Upper lobe of left lung (tissue), 6 donors: Measurements from ENCODE around the gene SHOC1. TPM values are rescaled to one million over a fixed set of nuclear protein-coding genes. Genes with fewer than 3 reads are reported as not detected.

Experiments
- ATAC-seq, 2 donors: fragments of 200-7000 bp; cut with Tn5 transposase; one replicate each; pipeline ENCODE4 v1.9.1; 2022; ENCODE audit warnings: mild to moderate bottlenecking in 2 of 2, moderate library complexity in 2 of 2; ENCODE audit not compliant: low FRiP score in 2 of 2
- DNase-seq, 2 donors: peaks; one replicate each; pipeline ENCODE4 v3.0.0-alpha.2; 2019 to 2020
- H3K27ac ChIP-seq, 4 donors: fragments of 200-600 bp; sonication (generic); one replicate each; pipeline ENCODE4 v1.5.1; 2016 to 2019
- H3K27me3 ChIP-seq, 4 donors: fragments of 200-600 bp; sonication (generic); one replicate each; pipeline ENCODE4 v1.5.1; 2017 to 2019
- H3K36me3 ChIP-seq, 4 donors: fragments of 200-600 bp; sonication (generic); one replicate each; pipeline ENCODE4 v1.5.1; 2016 to 2019
- H3K4me1 ChIP-seq, 4 donors: fragments of 200-600 bp; sonication (generic); one replicate each; pipeline ENCODE4 v1.5.1; 2018 to 2019
- H3K4me3 ChIP-seq, 4 donors: fragments of 200-600 bp; sonication (generic); one replicate each; pipeline ENCODE4 v1.5.1; 2017 to 2019; ENCODE audit warnings: mild to moderate bottlenecking in 2 of 4, moderate library complexity in 1 of 4
- H3K9me3 ChIP-seq, 4 donors: fragments of 200-600 bp; sonication (generic); one replicate each; pipeline ENCODE4 v1.5.1; 2018 to 2019
- CTCF ChIP-seq, 6 experiments: fragments of 450-650 bp in 4 of 6; fragments of 200-600 bp in 2 of 6; sonication (generic) in 2 of 6; IDR thresholded peaks; one replicate each; pipeline ENCODE4 v1.5.1; 2016 to 2019; ENCODE audit warnings: antibody characterized with exemption in 6 of 6
- EP300 ChIP-seq, 4 donors: sonication (generic); formaldehyde crosslinking; IDR thresholded peaks; one replicate each; pipeline ENCODE4 v1.5.1; 2017; ENCODE audit warnings: antibody characterized with exemption in 4 of 4, control low read depth in 2 of 4
- POLR2A ChIP-seq, 4 donors: fragments of 450-650 bp; IDR thresholded peaks; one replicate each; pipeline ENCODE4 v1.5.1; 2016 to 2017; ENCODE audit warnings: antibody characterized with exemption in 4 of 4, mild to moderate bottlenecking in 2 of 4
- POLR2AphosphoS5 ChIP-seq, 2 donors: sonication (generic); formaldehyde crosslinking; IDR thresholded peaks; one replicate each; pipeline ENCODE4 v1.5.1; 2017; ENCODE audit warnings: antibody characterized with exemption in 2 of 2
- WGBS, 2 donors: methylation state at CpG; one replicate each; pipeline ENCODE4 v1.1.5; 2017 to 2018; 5-methylcytosine and 5-hydroxymethylcytosine counted together
- total RNA-seq, 6 donors: library from RNA; depleted of rRNA in 4 of 6; stranded (reverse); fragments of >200 nt in 4 of 6; gene quantifications; one replicate each; pipeline versions ENCODE4 v1.1.0 to v1.2.1, GENCODE V29; 2016 to 2021
- donor health status: DM: no; HTN: no; CAD: no; lungs with moderate emphysema.
- donor health status: DM: no; HTN: yes; CAD: no; lungs with severe emphysema.

The SHOC1 gene
- total RNA-seq, 6 donors from 2014 or later, result 0.15 to 3.1 (median 0.79) TPM; not detected in 3

- WGBS, 2 donors, result 92 to 94% methylated on average over 2 of the region's 2 CpGs
Observed at GRCh38 chr9:111832449-111832848, 37.7 kb upstream of the SHOC1 start.

GRCh38 chr9:111831371-111832108, 36.8 kb upstream of the SHOC1 start:
- ATAC-seq (no peak), DNase-seq (no peak)
- Histone ChIP-seq H3K9me3 (no peaks in the 10 kb centered on the region), H3K36me3 (no peaks in the 10 kb centered on the region), H3K4me1 (no peaks in the 10 kb centered on the region), H3K27me3 (no peaks in the 10 kb centered on the region), H3K4me3 (no peak overlapping the region), H3K27ac (no peak overlapping the region)
- TF ChIP-seq CTCF (IDR thresholded peaks at IDR 0.05) (no peak), EP300 (IDR thresholded peaks at IDR 0.05) (no peak)
- WGBS, 2 donors, result 85 to 86% methylated on average over 5 of the region's 5 CpGs

More at GRCh38 chr9:111832449-111832848, 37.7 kb upstream of the SHOC1 start:
- no peak for TF ChIP-seq CTCF (IDR thresholded peaks at IDR 0.05)
- TF ChIP-seq POLR2AphosphoS5 (IDR thresholded peaks at IDR 0.05), result no peak
- H3K27ac ChIP-seq, result no peak overlapping the region
- DNase-seq (no peak), ATAC-seq (no peak)
- H3K36me3 ChIP-seq, result no peaks in the 10 kb centered on the region
- no peaks in the 10 kb centered on the region for H3K27me3 ChIP-seq
- H3K4me3 ChIP-seq, result no peak overlapping the region
- H3K9me3 ChIP-seq, result no peaks in the 10 kb centered on the region
- H3K4me1 ChIP-seq, result no peaks in the 10 kb centered on the region

- Histone ChIP-seq H3K27ac (no peak overlapping the region), H3K36me3 (no peaks in the 10 kb centered on the region), H3K4me1 (no peaks in the 10 kb centered on the region), H3K4me3 (no peak overlapping the region), H3K9me3 (no peaks in the 10 kb centered on the region), H3K27me3 (no peaks in the 10 kb centered on the region)
- TF ChIP-seq CTCF (IDR thresholded peaks at IDR 0.05) (peak in 2 of 6 experiments; percentile 18 to 26), POLR2A (IDR thresholded peaks at IDR 0.05) (no peak)
- DNase-seq (no peak), ATAC-seq (no peak)
- 47 to 52% methylated on average over 4 of the region's 4 CpGs for WGBS, 2 donors
Observed at GRCh38 chr9:111828193-111828592, 33.5 kb upstream of the SHOC1 start.

GRCh38 chr9:111825468-111826145, 30.9 kb upstream of the SHOC1 start:
- ATAC-seq (no peak), DNase-seq (no peak)
- WGBS, 2 donors, result 76 to 78% methylated on average over 3 of the region's 3 CpGs

More at GRCh38 chr9:111825468-111826145, 30.9 kb upstream of the SHOC1 start:
- Histone ChIP-seq H3K27me3 (no peaks in the 10 kb centered on the region), H3K4me3 (no peak overlapping the region), H3K36me3 (no peaks in the 10 kb centered on the region), H3K27ac (no peak overlapping the region), H3K4me1 (no peaks in the 10 kb centered on the region), H3K9me3 (no peaks in the 10 kb centered on the region)
- TF ChIP-seq POLR2AphosphoS5 (IDR thresholded peaks at IDR 0.05) (no peak), EP300 (IDR thresholded peaks at IDR 0.05) (no peak), CTCF (IDR thresholded peaks at IDR 0.05) (no peak), POLR2A (IDR thresholded peaks at IDR 0.05) (no peak)
